Activated B cell treated with CpG ODN at 0.5 μM for 24 hours (primary cell): ENCODE results near the gene HHIP. TPM values are rescaled to one million over a fixed set of nuclear protein-coding genes. Genes with fewer than 3 reads are reported as not detected.

Source experiments
- ATAC-seq: fragments of 200-7000 bp; cut with Tn5 transposase; one replicate; pipeline ENCODE4 v1.10.0; 2021; ENCODE audit warnings: low read depth, mild to moderate bottlenecking, moderate library complexity
- CTCF ChIA-PET: fragments of 350-600 bp; sonication (Branson Sonifier 250); formaldehyde crosslinking; loops from one replicate; lab custom pipeline; 2021; ENCODE audit warnings: antibody characterized with exemption; lab: Charles Lee
- POLR2A ChIA-PET: fragments of 350-600 bp; sonication (Branson Sonifier 250); formaldehyde crosslinking; loops from one replicate; lab custom pipeline; 2021; ENCODE audit warnings: antibody characterized with exemption; lab: Charles Lee
- DNase-seq: peaks from one replicate; pipeline ENCODE4 v3.0.0; 2022
- H3K27ac Mint-ChIP-seq: one replicate; pipeline ENCODE4 v1.8.0; 2020; ENCODE audit warnings: mixed read lengths
- H3K27me3 Mint-ChIP-seq: one replicate; pipeline ENCODE4 v1.8.0; 2021; ENCODE audit warnings: mixed read lengths
- H3K36me3 Mint-ChIP-seq: one replicate; pipeline ENCODE4 v1.8.0; 2021; ENCODE audit warnings: low read depth, mixed read lengths
- H3K4me1 Mint-ChIP-seq: one replicate; pipeline ENCODE4 v1.8.0; 2021; ENCODE audit warnings: mixed read lengths
- H3K4me3 Mint-ChIP-seq: one replicate; pipeline ENCODE4 v1.8.0; 2020; ENCODE audit warnings: mild to moderate bottlenecking, mixed read lengths
- H3K9me3 Mint-ChIP-seq: one replicate; pipeline ENCODE4 v1.8.0; 2020; ENCODE audit warnings: mixed read lengths
- intact Hi-C: fragments of 100-400 bp; cut with micrococcal nuclease; formaldehyde crosslinking; loops from one replicate; pipeline ENCODE4 v1.15.1; 2024
- total RNA-seq: library from RNA; stranded (reverse); gene quantifications from 2 replicates; pipeline ENCODE4 v1.2.3, GENCODE V29; 2022
- TF ChIP-seq, protein P1 (sequence below): fragments of 200-600 bp; IDR thresholded peaks from one replicate; pipeline ENCODE4 v1.8.0; 2022; ENCODE audit warnings: antibody characterized with exemption, mild to moderate bottlenecking

Gene HHIP
- total RNA-seq, 1 donor from 2014 or later = not detected

DNA sequence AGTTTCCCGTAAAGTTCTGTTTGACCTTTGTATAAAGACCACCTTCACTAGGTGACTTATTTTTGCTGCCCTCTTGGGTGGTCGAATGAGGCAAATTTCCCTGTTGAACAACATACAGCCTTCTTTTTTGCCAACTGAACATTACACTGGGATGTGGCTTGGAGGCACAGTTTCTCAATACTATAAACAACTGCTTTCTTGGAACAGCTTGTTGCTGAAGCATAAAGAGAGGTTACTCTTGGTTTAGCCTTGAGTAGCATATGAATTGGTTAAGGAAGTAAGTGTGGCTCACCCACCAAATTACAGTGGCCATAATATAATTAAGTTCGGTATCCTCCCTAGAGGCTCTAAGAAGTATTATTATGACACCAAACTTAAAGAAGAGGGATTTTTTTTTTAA lies 40.0 kb downstream of the HHIP start:
- TF ChIP-seq, protein P1, sequence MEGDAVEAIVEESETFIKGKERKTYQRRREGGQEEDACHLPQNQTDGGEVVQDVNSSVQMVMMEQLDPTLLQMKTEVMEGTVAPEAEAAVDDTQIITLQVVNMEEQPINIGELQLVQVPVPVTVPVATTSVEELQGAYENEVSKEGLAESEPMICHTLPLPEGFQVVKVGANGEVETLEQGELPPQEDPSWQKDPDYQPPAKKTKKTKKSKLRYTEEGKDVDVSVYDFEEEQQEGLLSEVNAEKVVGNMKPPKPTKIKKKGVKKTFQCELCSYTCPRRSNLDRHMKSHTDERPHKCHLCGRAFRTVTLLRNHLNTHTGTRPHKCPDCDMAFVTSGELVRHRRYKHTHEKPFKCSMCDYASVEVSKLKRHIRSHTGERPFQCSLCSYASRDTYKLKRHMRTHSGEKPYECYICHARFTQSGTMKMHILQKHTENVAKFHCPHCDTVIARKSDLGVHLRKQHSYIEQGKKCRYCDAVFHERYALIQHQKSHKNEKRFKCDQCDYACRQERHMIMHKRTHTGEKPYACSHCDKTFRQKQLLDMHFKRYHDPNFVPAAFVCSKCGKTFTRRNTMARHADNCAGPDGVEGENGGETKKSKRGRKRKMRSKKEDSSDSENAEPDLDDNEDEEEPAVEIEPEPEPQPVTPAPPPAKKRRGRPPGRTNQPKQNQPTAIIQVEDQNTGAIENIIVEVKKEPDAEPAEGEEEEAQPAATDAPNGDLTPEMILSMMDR = no peak
- Mint-ChIP-seq H3K36me3 (no peaks in the 10 kb centered on the region), H3K9me3 (peaks cover 2% of the 10 kb centered on the region), H3K4me1 (no peaks in the 10 kb centered on the region), H3K27me3 (no peaks in the 10 kb centered on the region), H3K4me3 (no peak overlapping the region), H3K27ac (no peak overlapping the region)
- DNase-seq (no peak), ATAC-seq (no peak)
- ChIA-PET POLR2A (no interaction called here), CTCF (interaction anchor here (0.7 kb wide), 1 partner anchor 930 kb away, joined by 3 read pairs; no protein-coding TSS in a partner anchor)
- intact Hi-C loops = no loop called here

DNA sequence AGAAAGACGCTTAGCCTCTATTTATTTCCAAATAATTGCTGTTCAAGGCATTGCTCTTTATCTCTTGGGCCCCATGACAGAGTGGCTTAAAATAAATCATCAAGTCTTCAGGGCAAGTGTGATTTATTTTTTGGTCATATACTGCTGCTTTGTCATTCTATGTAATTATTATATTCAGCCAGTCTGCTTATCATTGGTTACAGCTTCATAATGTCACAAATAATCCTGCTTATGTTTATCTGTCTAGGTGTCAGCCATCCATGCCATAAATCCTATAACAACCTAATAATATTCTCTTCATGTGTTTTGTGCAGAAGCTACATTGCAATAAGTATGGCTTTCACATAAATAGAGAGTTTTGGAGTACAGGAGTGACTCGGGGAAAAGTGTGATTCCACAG lies 41.0 kb downstream of the HHIP start:
- Mint-ChIP-seq H3K36me3 (no peaks in the 10 kb centered on the region), H3K4me3 (no peak overlapping the region), H3K27me3 (no peaks in the 10 kb centered on the region), H3K4me1 (no peaks in the 10 kb centered on the region), H3K27ac (no peak overlapping the region), H3K9me3 (peaks cover 2% of the 10 kb centered on the region)
- no peak for ATAC-seq
- no peak for DNase-seq
- ChIA-PET CTCF (no interaction called here), POLR2A (no interaction called here)
- intact Hi-C loops = no loop called here
- TF ChIP-seq, protein P1 = no peak

DNA sequence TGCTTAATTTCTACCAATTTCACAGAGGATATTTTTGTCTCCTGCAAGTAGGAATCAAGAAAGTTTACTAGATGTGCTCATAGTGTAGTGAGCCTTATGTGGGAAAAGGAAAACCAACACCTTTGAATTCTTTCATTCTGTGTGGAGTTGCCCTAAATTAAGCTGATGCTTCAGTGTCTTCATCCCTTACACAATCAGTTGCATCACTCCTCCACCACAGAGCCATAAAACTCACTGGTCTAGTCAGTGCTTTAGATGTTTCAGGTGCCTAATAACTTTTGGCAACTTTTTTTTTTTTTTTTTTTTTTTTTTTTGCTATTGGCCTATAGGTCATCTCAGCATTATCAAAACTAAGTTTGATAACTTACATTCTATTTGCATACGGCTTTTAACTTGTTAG lies 41.5 kb downstream of the HHIP start:
- intact Hi-C loops = no loop called here
- H3K27me3 Mint-ChIP-seq = no peaks in the 10 kb centered on the region
- DNase-seq = no peak
- H3K4me1 Mint-ChIP-seq = no peaks in the 10 kb centered on the region
- TF ChIP-seq, protein P1 = no peak
- H3K4me3 Mint-ChIP-seq = no peak overlapping the region
- ChIA-PET CTCF (no interaction called here), POLR2A (no interaction called here)
- no peak overlapping the region for H3K27ac Mint-ChIP-seq
- H3K36me3 Mint-ChIP-seq = no peaks in the 10 kb centered on the region
- no peak for ATAC-seq
- peaks cover 2% of the 10 kb centered on the region for H3K9me3 Mint-ChIP-seq

DNA sequence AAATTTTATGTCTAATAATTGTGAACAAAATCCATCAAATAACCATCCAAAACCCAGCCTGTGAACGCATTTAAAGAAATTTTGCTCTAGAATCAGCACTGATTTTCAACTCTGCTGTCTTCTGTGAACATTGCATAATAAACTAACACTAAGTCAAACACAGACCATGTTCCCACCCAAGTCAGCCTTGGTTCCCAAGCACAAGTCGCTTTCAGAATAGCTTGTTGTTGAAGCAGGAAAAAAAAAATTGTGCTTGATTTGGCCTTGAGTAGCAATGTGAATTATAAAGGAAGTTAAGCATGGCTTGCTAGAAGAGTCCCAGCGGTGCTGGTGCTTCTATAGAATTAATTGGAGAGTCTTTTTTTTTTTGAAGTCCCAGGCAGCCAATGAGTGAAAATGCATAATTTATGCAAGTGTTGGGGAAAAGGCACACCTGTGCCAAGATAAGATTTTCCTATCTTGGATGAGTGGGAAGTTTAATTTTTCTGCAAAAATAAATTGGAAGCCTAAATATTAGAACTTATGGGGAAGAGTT lies 42.1 kb downstream of the HHIP start:
- POLR2A ChIA-PET = no interaction called here
- DNase-seq (no peak), ATAC-seq (no peak)
- TF ChIP-seq, protein P1 = no peak
- H3K4me3 Mint-ChIP-seq = no peak overlapping the region
- H3K27ac Mint-ChIP-seq = no peak overlapping the region
- no peaks in the 10 kb centered on the region for H3K4me1 Mint-ChIP-seq
- CTCF ChIA-PET = no interaction called here
- intact Hi-C loops = no loop called here
- no peaks in the 10 kb centered on the region for H3K27me3 Mint-ChIP-seq
- peaks cover 2% of the 10 kb centered on the region for H3K9me3 Mint-ChIP-seq
- H3K36me3 Mint-ChIP-seq = no peaks in the 10 kb centered on the region

DNA sequence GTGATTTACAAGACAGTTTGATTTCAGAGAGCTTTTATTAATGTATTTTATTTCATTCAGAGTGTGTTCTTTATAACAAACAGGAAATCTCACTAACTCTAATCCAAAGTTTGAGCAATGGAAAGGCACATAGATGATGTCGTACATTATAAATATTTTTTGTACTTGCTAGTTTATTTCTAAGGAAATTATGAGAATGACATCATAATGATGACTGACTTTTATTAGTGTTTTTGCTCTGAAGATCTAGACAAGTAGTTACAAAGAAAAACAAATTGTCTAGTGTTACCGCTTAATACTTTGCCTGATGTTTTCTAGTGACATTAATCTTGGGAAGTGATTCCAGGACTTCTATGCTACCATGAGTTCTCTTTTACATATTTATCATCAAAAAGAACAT lies 43.2 kb downstream of the HHIP start:
- ChIA-PET CTCF (no interaction called here), POLR2A (no interaction called here)
- Mint-ChIP-seq H3K36me3 (no peaks in the 10 kb centered on the region), H3K9me3 (peaks cover 2% of the 10 kb centered on the region), H3K27ac (no peak overlapping the region), H3K27me3 (no peaks in the 10 kb centered on the region), H3K4me3 (no peak overlapping the region), H3K4me1 (no peaks in the 10 kb centered on the region)
- intact Hi-C loops = no loop called here
- TF ChIP-seq, protein P1 = no peak
- no peak for DNase-seq
- no peak for ATAC-seq
